Esophagus squamous epithelium (tissue), 5 donors: ENCODE measurements around the gene ALKBH3. TPM values are rescaled to one million over a fixed set of nuclear protein-coding genes. Genes with fewer than 3 reads are reported as not detected.
A peak's percentile ranks its signal among the peaks of the same experiment; 100 is the strongest.

ENCODE experiments used
- DNase-seq: peaks from one replicate; lab custom pipeline; 2025; lab: John Stamatoyannopoulos, UW
- H3K27ac ChIP-seq, 4 donors: fragments of 200-600 bp; sonication (generic); one replicate each; pipeline ENCODE4 v1.5.1; 2016 to 2019; ENCODE audit warnings: mild to moderate bottlenecking in 1 of 4
- H3K27me3 ChIP-seq, 4 donors: fragments of 200-600 bp; sonication (generic); 1 replicate in 3 of 4; 2 replicates in 1 of 4; pipeline versions ENCODE4 v1.5.1 to v1.6.0; 2017 to 2021; ENCODE audit warnings: antibody characterized with exemption in 1 of 4
- H3K36me3 ChIP-seq, 3 donors: fragments of 200-600 bp; sonication (generic); one replicate each; pipeline ENCODE4 v1.5.1; 2016 to 2019
- H3K4me1 ChIP-seq, 3 donors: fragments of 200-600 bp; sonication (generic); one replicate each; pipeline ENCODE4 v1.5.1; 2017 to 2019
- H3K4me3 ChIP-seq, 4 donors: fragments of 200-600 bp; sonication (generic); 1 replicate in 3 of 4; 2 replicates in 1 of 4; pipeline ENCODE4 v1.5.1; 2016 to 2019; ENCODE audit warnings: mild to moderate bottlenecking in 2 of 4, moderate library complexity in 1 of 4
- H3K9me3 ChIP-seq, 3 donors: fragments of 200-600 bp; sonication (generic); one replicate each; pipeline ENCODE4 v1.5.1; 2016 to 2019
- CTCF ChIP-seq, 6 experiments: fragments of 450-650 bp in 4 of 6; fragments of 200-600 bp in 2 of 6; sonication (generic) in 2 of 6; IDR thresholded peaks; one replicate each; pipeline ENCODE4 v1.5.1; 2016 to 2019; ENCODE audit warnings: antibody characterized with exemption in 6 of 6, mild to moderate bottlenecking in 4 of 6, moderate library complexity in 4 of 6
- POLR2A ChIP-seq, 4 donors: fragments of 450-650 bp; IDR thresholded peaks; one replicate each; pipeline ENCODE4 v1.6.1; 2017; ENCODE audit warnings: antibody characterized with exemption in 4 of 4, mild to moderate bottlenecking in 4 of 4, moderate library complexity in 3 of 4
- WGBS, 2 donors: methylation state at CpG; one replicate each; pipeline ENCODE4 v1.1.5; 2018; 5-methylcytosine and 5-hydroxymethylcytosine counted together
- intact Hi-C: fragments of 100-400 bp; cut with DNase I; formaldehyde crosslinking; loops from one replicate; pipeline ENCODE4 v1.15.0; 2022
- total RNA-seq, 4 donors: library from RNA; depleted of rRNA; stranded (reverse); fragments of >200 nt; gene quantifications; one replicate each; pipeline ENCODE4 v1.1.0, GENCODE V29; 2016
- donor health status: DM: yes; HTN: yes; CAD: no.

Gene ALKBH3
- total RNA-seq, 4 donors from 2014 or later, result 25.6 to 41.2 (median 30.7) TPM

- TF ChIP-seq POLR2A (IDR thresholded peaks at IDR 0.05) (no peak), CTCF (IDR thresholded peaks at IDR 0.05) (no peak)
- no peak for DNase-seq
- Histone ChIP-seq H3K27me3 (no peaks in the 10 kb centered on the region), H3K36me3 (peaks cover 0 to 21% (median 0%) of the 10 kb centered on the region in 3 donors), H3K4me3 (no peak overlapping the region), H3K9me3 (no peaks in the 10 kb centered on the region), H3K4me1 (peaks cover 0 to 39% (median 4%) of the 10 kb centered on the region in 3 donors), H3K27ac (peak overlapping the region in 2 of 4 donors; percentile 23 to 42)
- 64% methylated on average over 7 of the region's 7 CpGs for WGBS, 2 donors
- intact Hi-C loops, result no loop called here
These were observed 45.5 kb upstream of the ALKBH3 start for GRCh38 chr11:43835104-43835503.

GRCh38 chr11:43837879-43838278, 42.8 kb upstream of the ALKBH3 start:
- H3K4me1 ChIP-seq, result peaks cover 0 to 29% (median 0%) of the 10 kb centered on the region in 3 donors
- H3K27ac ChIP-seq, result no peak overlapping the region
- H3K9me3 ChIP-seq, result no peaks in the 10 kb centered on the region
- peaks cover 0 to 37% (median 0%) of the 10 kb centered on the region in 3 donors for H3K36me3 ChIP-seq
- 71 to 81% methylated on average over 4 of the region's 4 CpGs for WGBS, 2 donors
- no peak for DNase-seq
- intact Hi-C loops, result no loop called here
- TF ChIP-seq POLR2A (IDR thresholded peaks at IDR 0.05), result no peak
- TF ChIP-seq CTCF (IDR thresholded peaks at IDR 0.05), result no peak
- no peaks in the 10 kb centered on the region for H3K27me3 ChIP-seq
- H3K4me3 ChIP-seq, result no peak overlapping the region

GRCh38 chr11:43842021-43842420, 38.6 kb upstream of the ALKBH3 start:
- Histone ChIP-seq H3K27me3 (no peaks in the 10 kb centered on the region), H3K36me3 (peaks cover 0 to 52% (median 0%) of the 10 kb centered on the region in 3 donors), H3K4me3 (no peak overlapping the region), H3K9me3 (no peaks in the 10 kb centered on the region), H3K27ac (no peak overlapping the region), H3K4me1 (no peaks in the 10 kb centered on the region)
- 83 to 89% methylated on average over 1 of the region's 1 CpG for WGBS, 2 donors
- DNase-seq, result no peak
- intact Hi-C loops, result no loop called here
- no peak for TF ChIP-seq CTCF (IDR thresholded peaks at IDR 0.05)

- Histone ChIP-seq H3K27ac (no peak overlapping the region), H3K4me3 (no peak overlapping the region), H3K36me3 (peaks cover 0 to 34% (median 0%) of the 10 kb centered on the region in 3 donors), H3K9me3 (no peaks in the 10 kb centered on the region), H3K4me1 (no peaks in the 10 kb centered on the region), H3K27me3 (no peaks in the 10 kb centered on the region)
- DNase-seq, result no peak
- no peak for TF ChIP-seq POLR2A (IDR thresholded peaks at IDR 0.05)
- TF ChIP-seq CTCF (IDR thresholded peaks at IDR 0.05), result no peak
- intact Hi-C loops, result no loop called here
- 94 to 100% methylated on average over 3 of the region's 3 CpGs for WGBS, 2 donors
These were observed 34.8 kb upstream of the ALKBH3 start for GRCh38 chr11:43845816-43846215.

- H3K27ac ChIP-seq, result no peak overlapping the region
- peaks cover 0 to 4% (median 0%) of the 10 kb centered on the region in 3 donors for H3K4me1 ChIP-seq
- no peak overlapping the region for H3K4me3 ChIP-seq
- WGBS, 2 donors, result 23 to 26% methylated on average over 4 of the region's 4 CpGs
- no peaks in the 10 kb centered on the region for H3K27me3 ChIP-seq
- DNase-seq, result no peak
- TF ChIP-seq CTCF (IDR thresholded peaks at IDR 0.05) (peak; percentile 39 to 78 (median 60)), POLR2A (IDR thresholded peaks at IDR 0.05) (no peak)
- no peaks in the 10 kb centered on the region for H3K9me3 ChIP-seq
- H3K36me3 ChIP-seq, result peaks cover 0 to 37% (median 0%) of the 10 kb centered on the region in 3 donors
- intact Hi-C loops, result no loop called here
These were observed 28.5 kb upstream of the ALKBH3 start for GRCh38 chr11:43852057-43852636.
